Muscle of leg (tissue), 11 donors: ENCODE measurements around the gene DYRK1A. TPM values are rescaled to one million over a fixed set of nuclear protein-coding genes. Genes with fewer than 3 reads are reported as not detected.

Experiments used
- DNase-seq: peaks from one replicate; pipeline ENCODE4 v3.0.0; 2013
- H3K27ac ChIP-seq: one replicate; pipeline ENCODE4 v1.5.1; 2013; ENCODE audit warnings: mild to moderate bottlenecking, low read length, control low read depth
- H3K27me3 ChIP-seq: one replicate; pipeline ENCODE4 v1.6.1; 2013; ENCODE audit warnings: low read length; ENCODE audit not compliant: control insufficient read depth, insufficient read depth
- H3K36me3 ChIP-seq: one replicate; pipeline ENCODE4 v1.6.1; 2013; ENCODE audit warnings: low read length; ENCODE audit not compliant: control insufficient read depth, insufficient read depth
- H3K4me1 ChIP-seq: one replicate; pipeline ENCODE4 v1.6.1; 2013; ENCODE audit warnings: low read length; ENCODE audit not compliant: control insufficient read depth, insufficient read depth
- H3K4me3 ChIP-seq: one replicate; pipeline ENCODE4 v1.5.1; 2013; ENCODE audit warnings: low read length, control low read depth
- H3K9me3 ChIP-seq: replicated peaks from 2 replicates; pipeline ENCODE4 v1.6.1; 2013; ENCODE audit warnings: low read depth, low read length; ENCODE audit not compliant: control insufficient read depth
- WGBS: methylation state at CpG from one replicate; pipeline ENCODE4 v1.1.5; 2013; ENCODE audit warnings: missing lambda C conversion rate; ENCODE audit not compliant: insufficient coverage; 5-methylcytosine and 5-hydroxymethylcytosine counted together
- polyA plus RNA-seq, 8 donors: library from polyadenylated mRNA; unstranded; fragments of 120-200 nt; gene quantifications; one replicate each; pipeline versions ENCODE4 v1.2.1 to v1.2.3, GENCODE V29; 2013; ENCODE audit warnings: inconsistent platforms in 1 of 8, low replicate concordance in 1 of 8; ENCODE audit not compliant: insufficient read length in 8 of 8, insufficient read depth in 1 of 8
- total RNA-seq: library from RNA; stranded (reverse); fragments of 120-200 nt; gene quantifications from one replicate; pipeline ENCODE4 v1.2.4, GENCODE V29; 2013

DYRK1A gene
- total and polyA plus RNA-seq, 9 donors, result 40.5 to 64.7 (median 51.2) TPM

DNA sequence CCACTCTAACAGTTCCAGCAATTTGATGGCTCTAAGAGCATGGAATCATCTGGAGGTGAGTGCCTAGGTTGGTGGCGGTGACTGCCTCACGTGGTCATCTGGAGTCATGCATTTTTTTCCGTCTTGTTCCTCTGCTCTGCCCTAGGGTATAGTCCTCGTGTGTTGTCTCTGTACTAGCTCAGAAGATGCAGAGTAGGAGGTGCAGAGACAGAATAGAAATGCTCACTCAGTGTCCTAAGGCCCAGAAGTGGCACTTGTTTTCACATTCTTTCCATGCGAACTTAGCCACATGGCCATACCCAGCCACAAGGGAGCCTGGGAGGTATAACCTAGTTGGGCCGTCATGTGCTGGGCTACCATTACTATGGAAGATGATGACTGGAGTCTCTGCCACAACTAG, 30.3 kb downstream of the DYRK1A start:
- no peak overlapping the region for H3K4me3 ChIP-seq

GRCh38 chr21:37398697-37399096, 32.1 kb downstream of the DYRK1A start:
- Histone ChIP-seq H3K9me3 (peaks cover 7% of the 10 kb centered on the region), H3K27me3 (no peaks in the 10 kb centered on the region), H3K27ac (no peak overlapping the region), H3K4me1 (peaks cover 7% of the 10 kb centered on the region), H3K36me3 (peaks cover 3% of the 10 kb centered on the region), H3K4me3 (no peak overlapping the region)
- no CpG with 5 or more reads among the region's 5 CpGs for WGBS
- DNase-seq, result no peak

More for the DNA sequence above, 30.3 kb downstream of the DYRK1A start:
- H3K27me3 ChIP-seq, result no peaks in the 10 kb centered on the region
- H3K9me3 ChIP-seq, result peaks cover 2% of the 10 kb centered on the region
- no peak overlapping the region for H3K27ac ChIP-seq
- H3K4me1 ChIP-seq, result peaks cover 7% of the 10 kb centered on the region
- DNase-seq, result no peak
- peaks cover 4% of the 10 kb centered on the region for H3K36me3 ChIP-seq
- WGBS, result 88% methylated on average over 4 of the region's 6 CpGs

GRCh38 chr21:37402251-37402867, 35.8 kb downstream of the DYRK1A start:
- H3K4me3 ChIP-seq, result no peak overlapping the region
- H3K27me3 ChIP-seq, result no peaks in the 10 kb centered on the region
- peaks cover 7% of the 10 kb centered on the region for H3K4me1 ChIP-seq
- no peak overlapping the region for H3K27ac ChIP-seq
- DNase-seq, result no peak
- H3K36me3 ChIP-seq, result peaks cover 2% of the 10 kb centered on the region
- WGBS, result no CpG with 5 or more reads among the region's 3 CpGs
- peaks cover 7% of the 10 kb centered on the region for H3K9me3 ChIP-seq

GRCh38 chr21:37405629-37406028, 39.1 kb downstream of the DYRK1A start:
- WGBS, result no CpG with 5 or more reads among the region's 4 CpGs
- Histone ChIP-seq H3K4me3 (no peak overlapping the region), H3K36me3 (no peaks in the 10 kb centered on the region), H3K27ac (no peak overlapping the region), H3K4me1 (peaks cover 6% of the 10 kb centered on the region), H3K9me3 (peaks cover 7% of the 10 kb centered on the region), H3K27me3 (no peaks in the 10 kb centered on the region)
- no peak for DNase-seq

GRCh38 chr21:37407719-37408420, 41.3 kb downstream of the DYRK1A start:
- no peak overlapping the region for H3K4me3 ChIP-seq
- no peaks in the 10 kb centered on the region for H3K9me3 ChIP-seq
- H3K4me1 ChIP-seq, result peaks cover 6% of the 10 kb centered on the region

DNA sequence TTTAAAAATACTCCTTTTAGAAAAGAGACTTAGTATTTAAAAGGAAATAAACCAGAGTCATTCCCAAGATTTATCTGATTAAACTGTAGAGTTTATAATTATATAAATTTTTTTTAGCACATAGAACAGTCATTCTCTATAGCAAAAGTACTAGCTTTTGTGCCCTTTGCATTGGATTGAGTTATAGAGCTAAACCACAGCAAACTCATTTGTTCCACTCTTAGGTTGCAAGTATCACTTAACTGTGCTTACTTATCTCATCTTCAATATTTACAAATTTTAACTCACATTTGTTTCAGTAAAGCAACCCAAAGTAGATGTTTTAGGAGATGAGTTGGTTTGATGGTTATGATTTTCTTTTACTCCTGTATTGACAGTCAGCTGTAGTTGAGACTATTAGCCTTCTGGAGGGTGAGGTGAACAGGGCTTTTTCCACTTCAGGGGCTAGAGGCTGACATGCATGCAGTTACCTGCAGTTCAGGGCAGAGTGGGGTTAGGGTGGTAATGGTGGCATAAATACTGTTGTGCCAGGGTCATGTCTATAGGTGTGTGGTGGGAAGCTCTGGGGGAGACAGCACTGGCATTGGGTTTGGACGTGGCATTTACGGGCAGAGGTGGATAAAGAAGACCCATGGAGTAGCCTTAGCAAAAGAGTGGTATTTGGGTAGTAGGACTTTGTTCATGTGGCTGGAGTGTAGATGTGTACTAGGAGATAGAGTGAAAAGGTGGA, 42.1 kb downstream of the DYRK1A start:
- WGBS, result 94% methylated on average over 2 of the region's 2 CpGs
- Histone ChIP-seq H3K27me3 (no peaks in the 10 kb centered on the region), H3K4me1 (peaks cover 6% of the 10 kb centered on the region)

More at GRCh38 chr21:37407719-37408420, 41.3 kb downstream of the DYRK1A start:
- no peak for DNase-seq
- WGBS, result no CpG with 5 or more reads among the region's 6 CpGs
- H3K27me3 ChIP-seq, result no peaks in the 10 kb centered on the region
- no peak overlapping the region for H3K27ac ChIP-seq
- H3K36me3 ChIP-seq, result no peaks in the 10 kb centered on the region

DNA sequence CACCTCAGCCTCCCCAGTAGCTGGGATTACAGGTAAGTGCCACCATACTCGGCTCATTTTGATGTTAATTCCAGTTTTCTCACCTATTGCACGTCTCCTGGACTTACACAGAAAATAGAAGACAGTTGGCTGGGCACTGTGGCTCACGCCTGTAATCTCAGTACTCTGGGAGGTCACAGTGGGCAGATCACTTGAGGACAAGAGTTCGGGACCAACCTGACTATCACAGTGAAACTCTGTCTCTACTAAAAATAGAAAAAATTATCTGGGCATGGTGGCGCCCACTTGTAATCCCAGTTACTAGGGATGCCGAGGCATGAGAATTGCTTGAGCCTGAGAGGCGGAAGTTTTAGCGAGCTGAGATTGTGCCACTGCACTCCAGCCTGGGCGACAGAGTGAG, 44.1 kb downstream of the DYRK1A start:
- Histone ChIP-seq H3K27ac (no peak overlapping the region), H3K4me1 (peaks cover 2% of the 10 kb centered on the region), H3K4me3 (no peak overlapping the region), H3K27me3 (no peaks in the 10 kb centered on the region), H3K36me3 (peaks cover 2% of the 10 kb centered on the region), H3K9me3 (no peaks in the 10 kb centered on the region)
- DNase-seq, result no peak
- WGBS, result 100% methylated on average over 5 of the region's 9 CpGs

More for the DNA sequence above, 42.1 kb downstream of the DYRK1A start:
- no peaks in the 10 kb centered on the region for H3K9me3 ChIP-seq
- DNase-seq, result no peak
- no peaks in the 10 kb centered on the region for H3K36me3 ChIP-seq
- H3K27ac ChIP-seq, result no peak overlapping the region
- H3K4me3 ChIP-seq, result no peak overlapping the region

DNA sequence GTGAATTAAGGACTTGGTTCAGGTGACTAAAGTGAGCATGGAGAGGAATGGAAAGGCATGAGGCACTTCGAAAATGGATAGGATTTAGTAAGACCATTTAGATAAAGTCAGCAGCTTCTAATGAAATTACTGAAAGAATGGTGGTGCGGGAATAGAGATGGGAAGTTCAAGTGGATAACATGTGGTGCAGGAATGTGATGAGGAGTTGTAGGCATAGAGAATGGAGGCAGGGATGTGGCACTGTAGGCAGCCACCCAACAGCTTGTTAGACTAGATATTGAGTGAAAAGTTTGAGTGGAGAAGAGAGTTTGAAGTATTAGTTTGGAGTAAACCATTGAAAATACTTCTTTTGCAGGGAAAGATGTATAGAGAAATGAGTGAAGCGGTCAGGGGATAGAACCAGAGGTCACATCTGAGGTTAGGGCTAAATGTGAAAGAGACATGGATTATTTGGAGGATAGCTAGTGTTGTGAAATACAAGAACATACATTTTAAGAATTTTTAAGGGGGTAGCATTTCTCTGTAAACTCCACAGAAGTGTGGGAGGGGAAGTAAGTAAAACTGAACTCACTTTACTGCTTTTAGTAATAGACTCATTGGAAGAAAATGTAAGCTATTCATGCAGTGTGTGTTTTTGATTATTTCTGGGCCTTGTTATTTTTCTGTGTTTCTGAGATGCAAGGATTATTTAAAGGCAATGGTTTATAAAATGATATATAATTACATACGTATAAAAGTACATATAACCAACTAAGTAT, 46.2 kb downstream of the DYRK1A start:
- no peaks in the 10 kb centered on the region for H3K27me3 ChIP-seq
- H3K9me3 ChIP-seq, result no peaks in the 10 kb centered on the region
- H3K27ac ChIP-seq, result peak overlapping the region; percentile 68
- 60% methylated on average over 3 of the region's 4 CpGs for WGBS
- H3K4me3 ChIP-seq, result no peak overlapping the region
- peaks cover 2% of the 10 kb centered on the region for H3K4me1 ChIP-seq
- peak; percentile 56 for DNase-seq
- H3K36me3 ChIP-seq, result peaks cover 2% of the 10 kb centered on the region

DNA sequence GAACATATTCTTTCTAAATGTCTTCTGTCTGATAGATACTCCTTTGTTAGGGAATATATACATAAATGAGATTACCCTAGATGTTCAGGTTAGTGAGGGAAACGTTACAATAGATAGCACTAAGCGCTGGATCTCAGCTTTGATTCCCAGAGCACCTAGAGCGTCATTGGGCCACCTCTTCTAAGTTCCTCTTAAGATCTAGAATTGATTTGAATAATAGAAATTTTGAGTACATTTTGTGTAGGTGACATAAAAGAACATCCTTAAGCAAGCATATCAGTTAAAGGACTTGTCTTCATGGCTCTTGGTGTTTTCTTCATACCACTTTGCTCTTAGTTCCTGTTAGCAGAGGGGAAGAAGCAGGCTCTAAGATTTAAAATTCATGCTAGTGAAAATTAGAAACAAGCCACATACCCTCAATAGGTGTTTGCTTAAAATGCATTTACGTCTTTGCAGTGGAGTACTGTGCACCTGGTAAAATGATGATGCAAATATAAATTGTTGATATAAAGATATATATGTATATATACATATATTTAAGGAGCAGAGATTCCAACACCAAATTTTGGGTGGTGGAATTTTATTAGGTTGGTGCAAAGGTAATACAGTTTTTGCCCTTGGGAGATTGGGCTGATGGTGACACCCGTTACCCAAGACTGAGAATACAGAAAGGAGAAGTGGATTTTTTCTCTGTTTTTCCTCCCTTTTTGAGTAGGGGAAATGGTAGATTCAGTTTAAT, 47.1 kb downstream of the DYRK1A start:
- Histone ChIP-seq H3K27me3 (no peaks in the 10 kb centered on the region), H3K36me3 (peaks cover 2% of the 10 kb centered on the region), H3K4me1 (peaks cover 2% of the 10 kb centered on the region), H3K4me3 (no peak overlapping the region), H3K27ac (no peak overlapping the region), H3K9me3 (no peaks in the 10 kb centered on the region)
- no peak for DNase-seq
- WGBS, result 70% methylated on average over 3 of the region's 5 CpGs
